ENCODE results near the gene ASNSD1.
"Not testable (repeated sequence)": the region's sequence is repeated elsewhere in the genome, so short reads cannot be mapped to it uniquely, and the experiment has no call there.

The ASNSD1 gene

GRCh38 chr2:189648846-189649509, 12.3 kb upstream of the ASNSD1 start:
- DNase-seq: no peak

- no peak for DNase-seq
Observed at GRCh38 chr2:189651284-189651683, 10.0 kb upstream of the ASNSD1 start.

- DNase-seq: not testable (repeated sequence)
Observed at GRCh38 chr2:189653464-189653863, 7.8 kb upstream of the ASNSD1 start.

- DNase-seq: no peak
Observed at GRCh38 chr2:189654641-189655040, 6.6 kb upstream of the ASNSD1 start.

DNA sequence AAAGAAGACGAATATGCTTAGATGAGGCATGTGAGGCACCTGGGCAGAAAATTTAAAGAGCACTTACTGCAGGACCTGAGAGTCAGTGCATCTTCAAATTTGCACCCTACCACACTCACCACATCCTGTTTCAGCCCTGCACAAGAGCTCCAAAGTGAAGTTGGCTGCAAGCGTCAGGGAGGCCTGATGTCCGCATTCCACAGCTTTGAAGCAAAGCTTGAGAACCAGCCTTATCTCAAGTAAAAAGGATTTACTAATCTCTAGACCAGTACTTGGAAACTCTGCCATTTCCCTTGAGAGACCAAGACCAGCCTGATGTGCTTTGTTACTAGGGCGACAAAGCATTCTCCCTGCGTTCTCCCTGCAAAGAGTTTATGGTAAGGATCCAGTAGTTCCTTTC, 3.4 kb upstream of the ASNSD1 start:
- no peak for DNase-seq

DNA sequence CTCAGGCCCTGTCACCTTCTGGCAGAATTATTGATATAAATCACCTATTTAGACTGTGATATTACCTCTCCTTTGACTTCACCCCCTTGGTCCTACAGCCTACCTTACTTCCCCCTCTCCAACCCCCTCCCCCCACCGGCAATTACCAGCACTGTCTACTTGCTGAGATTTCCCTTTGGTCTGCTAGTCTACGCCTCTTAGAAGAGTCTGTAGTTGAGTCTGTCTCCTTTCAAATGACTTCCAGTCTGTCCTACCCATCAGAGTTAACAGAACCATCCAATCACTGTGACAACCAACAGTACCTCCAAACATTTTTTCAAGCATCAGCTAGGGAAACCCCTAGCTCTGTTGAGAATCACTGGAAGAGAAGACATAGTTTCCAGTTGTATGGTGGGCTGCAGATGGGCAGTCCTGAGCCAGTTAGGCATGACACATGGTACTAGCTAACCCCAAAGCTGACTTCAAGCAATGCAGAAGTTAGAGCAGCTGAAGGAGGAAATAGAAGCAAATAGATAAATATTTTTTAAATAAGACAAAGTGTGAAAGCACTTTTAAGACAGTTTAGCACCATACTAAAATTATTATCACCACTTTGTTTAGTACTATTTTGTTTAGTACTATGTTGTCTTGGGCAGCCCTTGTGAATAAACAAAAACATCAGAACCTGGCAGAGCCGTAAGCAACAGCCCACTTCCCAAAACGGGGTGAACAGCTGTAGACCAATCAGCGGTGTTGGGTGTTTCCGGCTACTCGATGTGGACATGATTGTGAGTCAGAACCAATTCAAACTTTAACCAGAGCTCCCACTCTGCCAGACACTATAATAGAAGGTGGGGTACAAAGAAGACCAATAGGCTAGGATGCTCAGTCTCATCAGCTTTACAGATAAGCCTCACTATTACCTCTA, 2.7 kb upstream of the ASNSD1 start:
- DNase-seq: no peak

GRCh38 chr2:189659734-189660133, 1.5 kb upstream of the ASNSD1 start:
- DNase-seq: no peak

DNA sequence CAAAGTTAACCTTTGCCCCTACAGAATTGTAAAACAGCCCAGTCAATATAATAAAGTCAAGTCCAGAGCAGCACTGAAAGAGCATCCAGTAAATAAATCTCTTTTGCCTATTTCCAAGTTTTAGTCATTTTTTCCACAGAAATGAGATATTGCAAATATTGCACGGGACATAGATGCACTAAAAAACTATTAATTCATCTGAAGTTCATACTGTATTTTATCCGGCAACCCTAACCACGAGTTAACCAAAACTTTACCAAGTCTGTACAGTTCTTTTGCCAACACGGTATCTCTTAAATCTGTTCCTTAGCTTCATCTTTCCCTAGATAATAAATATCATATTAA, 484 bp upstream of the ASNSD1 start:
- DNase-seq: no peak

DNA sequence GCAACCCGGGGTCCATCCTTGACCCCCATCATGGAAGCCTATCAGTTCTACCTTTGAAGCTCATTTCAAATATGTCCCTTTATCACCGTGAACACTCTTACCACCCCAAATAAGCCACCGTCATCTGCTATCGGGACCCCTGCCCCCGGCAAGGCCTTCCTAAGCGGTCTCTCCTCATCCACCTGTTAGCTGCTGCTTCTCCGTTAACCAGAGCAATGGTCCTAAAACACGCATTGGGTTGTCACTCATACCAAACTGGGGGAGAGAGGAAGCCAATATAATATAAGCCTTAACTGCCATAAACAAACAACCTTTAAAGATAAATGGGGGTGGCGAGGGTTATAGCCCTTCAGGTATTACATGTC, 680 bp downstream of the ASNSD1 start:
- DNase-seq: no peak

GRCh38 chr2:189662669-189663226, 1.5 kb downstream of the ASNSD1 start:
- no peak for DNase-seq

DNA sequence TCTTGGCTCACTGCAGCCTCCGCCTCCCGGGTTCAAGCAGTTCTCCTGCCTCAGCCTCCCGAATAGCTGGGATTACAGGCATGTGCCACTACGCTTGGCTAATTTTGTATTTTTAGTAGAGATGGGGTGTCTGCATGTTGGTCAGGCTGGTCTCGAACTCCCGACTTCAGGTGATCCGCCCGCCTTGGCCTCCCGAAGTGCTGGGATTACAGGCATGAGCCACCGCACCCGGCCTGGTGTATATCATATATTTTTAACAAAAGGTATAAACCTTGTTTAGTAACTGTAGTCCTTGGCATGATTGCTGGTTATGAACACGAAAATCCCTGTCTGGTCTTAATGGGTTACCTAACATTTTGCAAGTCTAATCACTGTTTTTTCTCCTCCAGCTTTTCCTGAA, 2.1 kb downstream of the ASNSD1 start:
- not testable (repeated sequence) for DNase-seq

- DNase-seq: no peak
Observed at GRCh38 chr2:189669913-189670312, 8.7 kb downstream of the ASNSD1 start.

DNA sequence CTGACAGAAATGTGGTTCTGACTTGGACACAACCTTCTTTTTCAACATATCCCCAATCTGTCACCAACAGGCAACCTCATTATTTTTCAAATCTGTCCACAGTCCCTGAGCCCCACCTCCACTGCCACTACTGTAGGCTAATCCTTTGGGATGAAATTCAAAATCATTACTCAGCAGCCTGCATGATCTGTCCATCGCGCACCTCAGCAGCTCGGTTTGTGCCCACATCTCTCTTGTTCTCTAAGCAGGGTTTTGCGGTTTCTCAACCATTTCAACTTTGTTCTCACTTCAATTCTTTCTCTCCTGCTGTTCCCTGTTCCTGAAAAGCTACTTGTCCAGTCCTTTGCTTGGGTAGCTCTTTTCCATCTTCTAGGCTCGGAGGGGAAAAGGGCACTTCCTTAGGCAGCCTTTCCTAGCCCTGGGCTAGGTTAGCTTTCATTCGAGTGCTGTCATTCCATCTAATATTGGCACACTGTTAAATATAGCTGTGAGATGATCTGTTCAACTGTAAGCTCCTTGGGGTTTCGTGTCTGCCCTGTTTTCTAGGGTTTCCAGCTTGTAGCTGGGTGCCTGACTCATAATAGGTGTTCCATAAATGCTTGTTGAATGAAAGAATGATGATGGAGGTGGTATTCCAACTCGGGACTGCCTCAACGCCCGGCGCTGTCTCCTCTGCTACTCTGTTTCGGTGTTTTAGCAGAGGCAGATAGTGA, 12.6 kb downstream of the ASNSD1 start:
- no peak for DNase-seq

GRCh38 chr2:189674374-189675112, 13.3 kb downstream of the ASNSD1 start, which contains the start of gene ANKAR:
Gene ANKAR, plus strand, starts transcription at chr2:189674670. Its CDS starts 1,821 bp downstream, at chr2:189676491.
- DNase-seq: peak; percentile 93

- no peak for DNase-seq
Observed at GRCh38 chr2:189676471-189676870, 15.2 kb downstream of the ASNSD1 start.

DNA sequence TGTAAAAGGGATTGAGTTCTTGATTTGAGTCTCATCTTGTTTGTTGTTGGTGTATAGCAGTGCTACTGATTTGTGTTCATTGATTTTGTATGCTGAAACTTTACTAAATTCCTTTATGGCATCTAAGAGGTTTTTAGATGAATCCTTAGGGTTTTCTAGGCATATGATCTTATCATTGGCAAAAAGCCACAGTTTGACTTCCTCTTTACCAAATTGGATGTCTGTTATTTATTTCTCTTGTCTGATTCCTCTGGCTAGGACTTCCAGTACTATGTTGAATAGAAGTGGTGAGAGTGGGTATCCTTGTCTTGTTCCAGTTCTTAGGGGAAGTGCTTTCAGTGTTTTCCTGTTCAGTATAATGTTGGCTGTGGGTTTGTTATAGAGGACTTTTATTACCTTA, 18.0 kb downstream of the ASNSD1 start:
- no peak for DNase-seq

- DNase-seq: no peak
Observed at GRCh38 chr2:189681203-189681602, 19.9 kb downstream of the ASNSD1 start.

DNA sequence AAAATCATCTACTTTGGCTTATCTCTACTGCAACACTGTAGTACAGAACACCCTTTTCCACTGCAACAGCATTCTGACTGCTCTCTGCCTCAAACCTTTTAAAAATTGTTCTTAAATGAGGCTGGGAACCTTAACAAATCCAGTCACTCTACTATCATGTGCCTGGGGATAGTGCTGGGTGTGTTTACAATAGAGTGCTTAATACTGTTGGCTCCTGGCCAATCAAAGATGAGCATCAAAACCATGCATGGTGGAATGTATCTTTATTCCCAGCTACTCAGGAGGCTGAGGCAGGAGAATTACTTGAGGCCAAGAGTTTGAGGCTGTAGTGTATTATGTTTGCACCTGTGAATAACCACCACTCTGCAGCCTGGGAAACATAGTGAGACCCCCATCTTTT, 20.6 kb downstream of the ASNSD1 start:
- DNase-seq: no peak

- DNase-seq: no peak
Observed at GRCh38 chr2:189683348-189683747, 22.1 kb downstream of the ASNSD1 start.

DNA sequence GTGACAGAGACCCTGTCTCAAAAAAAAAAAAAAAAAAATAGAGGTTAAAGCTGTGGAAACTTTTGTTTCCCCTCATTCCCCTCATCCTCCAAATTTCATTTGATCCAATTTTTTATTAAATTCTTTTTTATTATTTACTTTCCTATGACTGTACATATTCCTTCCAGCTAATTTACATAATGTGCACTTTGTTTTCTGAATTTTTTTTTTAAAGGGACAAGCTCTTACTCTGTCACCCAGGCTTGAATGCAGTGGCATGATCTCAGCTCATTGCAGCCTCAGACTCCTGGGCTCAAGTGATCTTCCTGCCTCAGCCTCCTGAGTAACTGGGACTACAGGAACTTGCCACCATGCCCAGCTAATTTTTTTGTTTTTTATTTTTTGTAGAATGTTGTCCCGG, 23.6 kb downstream of the ASNSD1 start:
- no peak for DNase-seq

DNA sequence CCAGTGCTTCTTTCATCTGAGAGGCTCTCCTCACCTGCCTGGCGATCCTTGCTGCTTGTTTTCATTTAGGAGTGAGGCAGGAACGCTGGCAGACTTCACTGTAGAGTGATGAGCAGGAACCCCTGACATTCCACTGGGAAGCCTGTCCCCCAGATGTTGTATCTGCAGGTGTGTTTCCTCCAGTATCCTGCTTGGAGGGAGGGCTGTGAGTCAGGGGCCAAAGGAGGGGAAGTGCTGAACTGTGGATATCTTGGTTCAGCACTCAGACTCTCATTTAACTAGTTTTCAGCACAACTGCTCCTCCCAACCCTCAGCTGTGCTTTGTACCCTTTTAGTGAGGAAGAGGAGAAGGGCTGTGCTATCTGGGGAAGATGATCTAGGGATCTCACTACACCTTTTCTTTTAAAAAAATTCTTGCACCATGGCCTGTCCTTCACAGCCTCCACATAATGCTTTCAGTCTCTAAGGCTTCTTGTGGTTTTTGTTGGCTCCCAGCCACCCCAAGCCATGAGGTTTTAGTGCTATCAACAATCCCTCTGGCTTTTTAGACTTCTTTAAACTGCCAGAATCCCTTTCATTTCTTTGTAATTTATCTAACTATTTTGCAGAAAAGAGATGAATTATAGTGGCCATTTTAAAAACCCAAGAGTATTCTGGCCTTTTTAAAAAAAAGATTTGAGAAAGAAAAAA, 24.4 kb downstream of the ASNSD1 start:
- peak; percentile 28 for DNase-seq

DNA sequence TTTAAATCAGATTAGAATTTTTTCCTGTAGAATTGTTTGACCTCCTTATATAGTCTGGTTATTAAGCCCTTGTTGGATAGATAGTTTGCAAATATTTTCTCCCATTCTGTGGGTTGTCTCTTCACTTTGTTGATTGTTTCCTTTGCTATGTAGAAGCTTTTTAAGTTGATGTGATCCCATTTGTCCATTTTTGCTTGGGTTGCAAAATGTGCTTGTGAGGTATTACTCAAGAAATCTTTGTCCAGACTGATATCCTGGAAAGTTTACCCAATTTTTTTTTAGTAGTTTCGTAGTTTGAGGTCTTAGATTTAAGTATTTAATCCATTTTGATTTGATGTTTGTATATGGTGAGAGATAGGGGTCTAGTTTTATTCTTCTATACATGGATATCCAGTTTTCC, 26.5 kb downstream of the ASNSD1 start:
- not testable (repeated sequence) for DNase-seq

All from femur (tissue), 1 donor.